Measurements from ENCODE around the gene FAM193B.

The FAM193B gene

DNA sequence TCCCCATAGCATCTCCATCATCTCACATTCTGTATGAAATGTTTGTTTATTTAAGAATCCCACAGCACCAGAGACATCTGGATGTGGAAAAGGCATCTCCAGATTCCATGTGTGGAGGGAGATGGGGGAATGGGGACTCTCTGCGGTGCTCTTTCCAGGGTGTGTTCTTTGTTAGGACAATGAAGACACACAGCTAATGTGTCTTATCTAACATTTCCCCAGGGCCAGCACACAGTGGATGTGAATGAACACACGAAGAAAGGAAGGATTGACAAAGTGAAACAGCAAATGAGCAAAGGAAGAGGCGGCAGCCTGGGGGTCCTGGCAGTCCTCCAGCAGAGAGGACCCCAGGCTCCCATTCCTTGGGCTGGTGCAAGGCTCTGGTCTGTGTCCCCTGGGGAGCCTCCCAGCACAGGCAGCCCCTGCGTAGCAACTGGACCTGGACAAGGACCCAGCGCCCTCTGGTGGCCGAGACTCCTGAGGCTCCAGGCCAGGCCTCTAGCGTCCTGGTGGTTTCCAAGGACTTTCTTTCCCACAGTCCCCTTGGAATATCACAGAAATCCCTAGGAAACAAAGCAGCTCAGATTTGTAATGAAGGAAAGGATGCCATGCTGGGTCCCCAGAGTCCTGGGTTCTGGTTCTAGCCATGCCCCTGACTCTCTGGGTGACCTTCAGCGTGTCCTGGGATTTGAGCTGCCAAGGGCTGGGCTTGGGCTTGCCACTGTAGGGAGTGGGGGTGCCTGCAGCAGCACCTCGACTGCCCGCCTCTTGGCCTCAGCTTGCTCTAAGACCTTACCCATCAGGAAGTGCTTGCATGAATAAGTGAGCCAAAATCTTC lies 53.5 kb downstream of the FAM193B start:
- H3K4me2 ChIP-seq (ENCODE audit: low read length): no peak overlapping the region
- no peaks in the 10 kb centered on the region for H3K79me2 ChIP-seq (ENCODE audit: low read length)
- no peak overlapping the region for H3K9ac ChIP-seq (ENCODE audit: low read length)
- peaks cover 5% of the 10 kb centered on the region for H3K36me3 ChIP-seq (replicated peaks; ENCODE audit: low read depth, low read length)
- no peak overlapping the region for H3K27ac ChIP-seq (ENCODE audit: low read length)
- peaks cover 26% of the 10 kb centered on the region for H4K20me1 ChIP-seq (ENCODE audit: insufficient read depth, low read length)
- H3K27me3 ChIP-seq (ENCODE audit: low read depth, low read length): peaks cover 28% of the 10 kb centered on the region
- H3K4me1 ChIP-seq (ENCODE audit: low read length): peaks cover 39% of the 10 kb centered on the region
- no peak for TF ChIP-seq EZH2phosphoT487 (IDR thresholded peaks at IDR 0.05; ENCODE audit: low read depth)
- TF ChIP-seq, protein P1, sequence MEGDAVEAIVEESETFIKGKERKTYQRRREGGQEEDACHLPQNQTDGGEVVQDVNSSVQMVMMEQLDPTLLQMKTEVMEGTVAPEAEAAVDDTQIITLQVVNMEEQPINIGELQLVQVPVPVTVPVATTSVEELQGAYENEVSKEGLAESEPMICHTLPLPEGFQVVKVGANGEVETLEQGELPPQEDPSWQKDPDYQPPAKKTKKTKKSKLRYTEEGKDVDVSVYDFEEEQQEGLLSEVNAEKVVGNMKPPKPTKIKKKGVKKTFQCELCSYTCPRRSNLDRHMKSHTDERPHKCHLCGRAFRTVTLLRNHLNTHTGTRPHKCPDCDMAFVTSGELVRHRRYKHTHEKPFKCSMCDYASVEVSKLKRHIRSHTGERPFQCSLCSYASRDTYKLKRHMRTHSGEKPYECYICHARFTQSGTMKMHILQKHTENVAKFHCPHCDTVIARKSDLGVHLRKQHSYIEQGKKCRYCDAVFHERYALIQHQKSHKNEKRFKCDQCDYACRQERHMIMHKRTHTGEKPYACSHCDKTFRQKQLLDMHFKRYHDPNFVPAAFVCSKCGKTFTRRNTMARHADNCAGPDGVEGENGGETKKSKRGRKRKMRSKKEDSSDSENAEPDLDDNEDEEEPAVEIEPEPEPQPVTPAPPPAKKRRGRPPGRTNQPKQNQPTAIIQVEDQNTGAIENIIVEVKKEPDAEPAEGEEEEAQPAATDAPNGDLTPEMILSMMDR (IDR thresholded peaks at IDR 0.05; ENCODE audit: low read depth, low read length): peak; percentile 94
- no peak overlapping the region for H2AFZ ChIP-seq (ENCODE audit: low read depth, low read length)
- no peak overlapping the region for H3K4me3 ChIP-seq (ENCODE audit: low read length)
- H3K9me3 ChIP-seq (ENCODE audit: insufficient read depth, low read length): no peaks in the 10 kb centered on the region

DNA sequence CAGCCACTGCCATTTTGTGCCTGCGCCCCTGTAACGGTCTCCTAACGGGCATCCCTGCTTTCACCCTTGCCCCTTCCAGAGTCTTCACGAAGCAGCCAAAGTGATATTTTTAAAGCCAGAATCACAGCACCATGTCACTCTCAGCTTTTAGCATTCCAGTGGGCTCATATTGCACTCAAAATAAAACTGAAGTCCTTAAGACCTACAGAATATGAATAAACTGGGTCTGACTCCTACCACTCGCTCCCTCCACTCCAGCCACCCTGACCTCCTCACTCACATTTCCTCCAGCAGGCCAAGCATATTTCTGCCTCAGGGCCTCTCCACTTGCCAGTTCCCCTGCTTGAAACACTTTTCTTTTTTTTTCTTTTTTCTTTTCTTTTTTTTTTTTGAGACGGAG lies 54.5 kb downstream of the FAM193B start:
- TF ChIP-seq, protein P1 (IDR thresholded peaks at IDR 0.05; ENCODE audit: low read depth, low read length): no peak
- TF ChIP-seq EZH2phosphoT487 (IDR thresholded peaks at IDR 0.05; ENCODE audit: low read depth): no peak
- no peak overlapping the region for H2AFZ ChIP-seq (ENCODE audit: low read depth, low read length)

DNA sequence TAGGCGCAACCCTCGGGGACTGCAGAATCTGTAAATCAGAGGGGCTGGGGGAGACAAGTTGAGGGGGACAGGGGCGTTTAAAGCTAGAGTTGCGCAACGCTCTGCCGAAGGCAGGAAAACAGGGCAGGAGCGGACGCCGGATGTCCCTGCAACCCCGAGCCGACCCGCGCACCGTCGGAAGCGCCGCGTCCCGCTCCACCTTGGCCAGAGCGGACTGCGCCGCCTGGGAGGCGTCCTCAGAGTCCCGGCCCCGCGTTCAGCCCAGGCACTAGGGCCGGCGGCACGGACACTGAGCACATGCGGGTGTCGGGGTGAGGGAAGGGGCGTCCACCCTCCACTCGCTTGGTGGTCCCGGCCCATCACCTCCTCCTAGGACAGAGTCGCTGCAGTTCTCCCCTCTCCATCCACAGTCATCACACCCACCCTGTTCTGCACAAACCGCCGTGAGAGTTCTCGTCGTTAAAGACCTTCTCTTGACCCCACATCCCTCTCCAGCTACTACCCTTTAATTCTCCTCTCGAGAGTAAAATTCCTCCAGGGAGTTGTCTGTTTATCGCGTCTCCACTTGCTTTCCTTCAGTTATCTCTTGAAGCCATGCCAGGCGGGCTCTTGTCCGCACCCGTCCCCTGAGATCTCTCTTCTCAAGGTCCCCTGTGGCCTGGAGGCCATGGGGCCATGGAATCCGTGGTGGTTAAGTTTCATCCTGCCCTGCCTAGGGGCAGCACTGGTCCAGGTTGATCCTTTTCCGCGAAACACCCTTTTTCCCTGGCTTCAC lies 56.2 kb downstream of the FAM193B start:
- peaks cover 66% of the 10 kb centered on the region for H3K4me1 ChIP-seq (ENCODE audit: low read length)

More for the DNA sequence above, 54.5 kb downstream of the FAM193B start:
- no peak overlapping the region for H3K4me2 ChIP-seq (ENCODE audit: low read length)
- H3K9ac ChIP-seq (ENCODE audit: low read length): no peak overlapping the region
- peaks cover 5% of the 10 kb centered on the region for H3K36me3 ChIP-seq (replicated peaks; ENCODE audit: low read depth, low read length)
- no peak overlapping the region for H3K27ac ChIP-seq (ENCODE audit: low read length)
- no peaks in the 10 kb centered on the region for H3K9me3 ChIP-seq (ENCODE audit: insufficient read depth, low read length)
- H4K20me1 ChIP-seq (ENCODE audit: insufficient read depth, low read length): peaks cover 26% of the 10 kb centered on the region
- peaks cover 28% of the 10 kb centered on the region for H3K27me3 ChIP-seq (ENCODE audit: low read depth, low read length)
- H3K4me1 ChIP-seq (ENCODE audit: low read length): peaks cover 50% of the 10 kb centered on the region
- H3K79me2 ChIP-seq (ENCODE audit: low read length): no peaks in the 10 kb centered on the region
- no peak overlapping the region for H3K4me3 ChIP-seq (ENCODE audit: low read length)

More for the DNA sequence above, 56.2 kb downstream of the FAM193B start:
- H3K9ac ChIP-seq (ENCODE audit: low read length): no peak overlapping the region; the same call in 1 of the 2 replicates
- H3K4me3 ChIP-seq (ENCODE audit: low read length): peak overlapping the region; percentile 82
- H3K79me2 ChIP-seq (ENCODE audit: low read length): no peaks in the 10 kb centered on the region
- H3K27me3 ChIP-seq (ENCODE audit: low read depth, low read length): peaks cover 28% of the 10 kb centered on the region
- peak overlapping the region; percentile 82 for H3K4me2 ChIP-seq (ENCODE audit: low read length)
- H3K9me3 ChIP-seq (ENCODE audit: insufficient read depth, low read length): no peaks in the 10 kb centered on the region
- no peak overlapping the region for H3K27ac ChIP-seq (ENCODE audit: low read length)
- peaks cover 20% of the 10 kb centered on the region for H4K20me1 ChIP-seq (ENCODE audit: insufficient read depth, low read length)
- H2AFZ ChIP-seq (ENCODE audit: low read depth, low read length): peak overlapping the region; percentile 33; the same call in 1 of the 2 replicates
- H3K36me3 ChIP-seq (replicated peaks; ENCODE audit: low read depth, low read length): peaks cover 2% of the 10 kb centered on the region
- TF ChIP-seq, protein P1 (IDR thresholded peaks at IDR 0.05; ENCODE audit: low read depth, low read length): no peak
- no peak for TF ChIP-seq EZH2phosphoT487 (IDR thresholded peaks at IDR 0.05; ENCODE audit: low read depth)
